ENCODE data around the gene XRCC1.

- TF ChIP-seq POLR2A (IDR thresholded peaks at IDR 0.05) = no peak
- no peak for TF ChIP-seq CTCF (IDR thresholded peaks at IDR 0.05)
Observed at GRCh38 chr19:43586346-43586745, 11.0 kb upstream of the XRCC1 start.
